ENCODE data around the gene ABI3.

The ABI3 gene

DNA sequence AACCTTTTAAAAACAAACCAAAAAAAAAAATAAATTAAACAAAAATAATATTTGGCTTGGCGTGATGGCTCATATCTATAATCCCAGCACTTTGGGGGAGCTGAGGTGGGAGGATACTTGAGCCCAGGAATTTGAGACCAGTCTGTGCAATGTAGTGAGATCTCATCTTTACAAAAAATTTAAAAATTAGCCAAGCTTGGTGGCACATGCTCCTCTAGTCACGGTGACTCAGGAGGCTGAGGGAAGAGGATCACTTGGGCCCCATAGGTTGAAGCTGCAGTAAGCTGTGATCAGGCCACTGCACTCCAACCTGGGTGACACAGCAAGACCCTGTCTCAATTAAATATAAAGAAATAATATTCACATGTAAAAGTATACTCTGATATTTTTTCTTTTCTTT, 12.3 kb upstream of the ABI3 start:
- no peak for DNase-seq

- DNase-seq, result no peak
Measured at GRCh38 chr17:49200423-49201083, 10.0 kb upstream of the ABI3 start.

GRCh38 chr17:49201481-49201927, 9.0 kb upstream of the ABI3 start:
- no peak for DNase-seq

GRCh38 chr17:49203796-49204195, 6.7 kb upstream of the ABI3 start:
- DNase-seq, result no peak

- DNase-seq, result no peak
Measured at GRCh38 chr17:49204516-49204915, 6.0 kb upstream of the ABI3 start.

GRCh38 chr17:49209061-49209571, 1.4 kb upstream of the ABI3 start:
- peak; percentile 41 for DNase-seq

GRCh38 chr17:49213399-49213798, 2.9 kb downstream of the ABI3 start:
- no peak for DNase-seq

DNA sequence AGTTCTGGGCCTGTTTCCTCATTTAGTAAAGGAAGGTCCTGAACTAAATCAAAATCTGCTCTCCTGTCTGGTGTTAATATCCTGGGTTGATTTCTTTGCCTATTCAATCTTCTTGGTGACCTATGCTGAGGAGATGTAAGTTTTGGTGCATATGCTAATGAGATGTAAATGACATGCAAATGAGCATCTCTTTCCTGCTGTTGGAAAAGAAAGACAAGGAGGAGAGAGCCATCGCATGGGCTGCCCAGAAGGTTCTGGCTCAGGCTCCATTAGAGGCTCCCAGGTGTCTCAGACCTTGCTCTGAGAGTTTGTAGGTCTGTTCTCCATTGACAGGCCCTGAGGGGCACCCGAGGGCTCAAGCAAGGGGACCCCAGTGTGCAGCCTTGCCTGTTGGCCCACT, 3.3 kb downstream of the ABI3 start:
- DNase-seq, result no peak

GRCh38 chr17:49214676-49215360, 4.3 kb downstream of the ABI3 start:
- no peak for DNase-seq

- DNase-seq, result no peak
Measured at GRCh38 chr17:49216482-49216881, 6.0 kb downstream of the ABI3 start.

DNA sequence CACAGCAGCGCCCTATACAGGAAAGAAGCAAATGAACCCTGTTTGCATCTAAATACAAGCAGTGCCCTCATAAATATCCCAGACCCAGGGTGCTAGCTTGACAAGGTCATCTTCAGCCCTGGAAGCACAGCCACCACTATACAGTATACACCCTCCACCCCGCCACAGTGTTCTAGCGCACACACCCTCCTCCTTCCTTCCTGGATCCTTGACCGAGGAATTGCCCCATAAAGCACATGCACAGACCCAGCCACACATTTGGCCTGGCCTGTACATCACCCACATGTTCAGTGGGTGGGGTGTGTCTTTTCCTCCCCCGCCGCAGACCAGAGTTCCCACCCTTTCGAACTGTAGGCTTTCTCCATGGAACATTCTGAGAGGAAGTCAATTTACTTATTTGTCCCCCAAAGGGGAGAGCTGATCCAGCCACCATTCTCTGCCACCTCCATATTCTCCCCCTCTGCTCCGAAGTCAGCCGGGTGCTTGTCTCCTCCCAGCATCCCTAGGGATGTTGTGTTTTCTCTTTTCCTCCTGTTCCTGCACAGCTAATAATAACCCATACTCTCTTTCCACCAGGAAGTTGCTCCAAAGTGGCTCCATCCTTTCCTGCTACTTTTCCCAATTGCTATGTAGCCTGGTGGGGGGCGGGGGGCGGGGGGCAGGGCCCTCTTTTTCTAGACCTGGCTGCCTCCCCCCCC, 6.6 kb downstream of the ABI3 start:
- DNase-seq, result no peak

DNA sequence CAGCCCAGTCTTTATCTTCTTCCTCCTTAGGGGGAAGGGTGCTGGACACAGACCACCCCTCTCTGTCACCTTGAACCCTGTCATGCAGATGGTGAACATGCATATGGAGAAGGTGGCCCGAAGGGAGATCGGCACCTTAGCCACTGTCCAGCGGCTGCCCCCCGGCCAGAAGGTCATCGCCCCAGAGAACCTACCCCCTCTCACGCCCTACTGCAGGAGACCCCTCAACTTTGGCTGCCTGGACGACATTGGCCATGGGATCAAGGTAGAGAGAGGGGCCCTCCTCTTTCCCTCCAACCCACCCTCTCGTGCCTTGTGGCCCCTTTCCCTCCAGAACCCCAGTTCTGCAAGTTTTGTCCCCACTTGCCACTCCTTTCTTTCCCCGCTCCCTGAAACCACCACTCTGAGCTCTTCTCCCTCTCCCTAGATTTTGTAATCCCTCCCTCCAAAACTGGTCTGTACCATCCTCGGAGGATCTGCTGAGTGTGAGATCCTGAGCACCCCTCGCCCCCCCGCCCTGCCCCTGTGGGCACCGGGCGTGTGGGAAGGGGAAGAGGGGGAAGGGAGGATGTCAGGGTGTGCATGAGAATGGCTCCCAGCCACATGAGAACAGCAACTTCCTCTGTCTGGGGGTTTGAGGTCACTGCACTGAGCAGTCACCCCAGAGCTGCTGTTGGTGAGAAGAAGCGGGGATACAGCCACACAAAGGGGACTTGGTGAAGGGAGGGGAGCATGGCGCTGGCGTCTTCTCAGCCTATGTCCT, 7.3 kb downstream of the ABI3 start:
- DNase-seq, result peak; percentile 83

GRCh38 chr17:49218941-49219913, 8.7 kb downstream of the ABI3 start:
- peak; percentile 53 for DNase-seq

- no peak for DNase-seq
Measured at GRCh38 chr17:49219987-49220386, 9.5 kb downstream of the ABI3 start.

DNA sequence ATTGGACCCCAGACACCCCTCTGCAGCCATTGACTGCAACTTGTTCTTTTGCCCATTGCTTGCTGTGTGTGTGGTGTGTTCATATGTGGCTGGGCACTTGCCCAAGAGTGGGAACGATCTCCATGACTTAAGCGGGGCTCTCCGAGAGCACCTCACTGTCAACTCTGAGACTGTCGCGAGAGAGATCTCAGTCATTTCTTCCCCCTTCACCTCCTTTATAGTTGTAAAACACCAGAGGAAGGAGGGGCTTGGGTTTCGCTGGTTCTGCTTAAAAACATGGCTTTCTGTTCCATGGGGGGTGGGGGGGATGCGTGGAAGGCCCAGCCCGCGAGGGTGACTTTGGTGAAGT, 12.6 kb downstream of the ABI3 start:
- DNase-seq, result no peak

DNA sequence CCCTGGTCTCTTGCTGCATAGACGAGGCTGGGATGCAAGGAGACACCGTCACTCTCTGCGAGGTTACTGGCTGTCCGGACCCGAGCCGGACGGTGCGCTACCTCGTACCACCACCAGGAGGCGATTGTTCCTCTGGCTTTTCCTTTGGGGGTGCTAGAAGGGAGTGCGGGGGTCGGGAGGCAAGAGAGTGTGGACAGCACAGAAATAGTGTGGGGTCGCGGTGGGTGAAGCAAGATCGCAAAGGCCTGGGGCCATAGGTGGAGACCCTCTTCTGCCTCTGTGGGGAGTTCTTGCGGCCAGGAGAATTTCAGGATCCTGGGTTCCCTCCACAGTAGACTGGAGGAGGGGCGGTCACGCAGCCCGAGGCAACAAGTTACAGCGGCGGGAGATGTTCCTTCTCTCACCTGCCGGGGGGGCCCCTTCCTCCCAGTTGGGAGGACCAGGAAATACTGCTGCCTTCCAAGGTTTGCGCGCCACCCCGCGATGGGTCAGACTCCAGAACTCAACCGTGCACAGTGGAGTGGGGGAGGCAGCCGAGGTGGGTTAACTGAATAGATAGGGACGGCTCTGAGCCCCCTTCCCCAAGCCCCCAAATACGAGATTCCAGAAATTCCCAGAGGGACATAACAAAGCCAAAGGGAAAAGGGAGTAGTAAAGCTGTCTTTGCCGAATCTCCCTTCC, 13.2 kb downstream of the ABI3 start:
- DNase-seq, result peak; percentile 77

DNA sequence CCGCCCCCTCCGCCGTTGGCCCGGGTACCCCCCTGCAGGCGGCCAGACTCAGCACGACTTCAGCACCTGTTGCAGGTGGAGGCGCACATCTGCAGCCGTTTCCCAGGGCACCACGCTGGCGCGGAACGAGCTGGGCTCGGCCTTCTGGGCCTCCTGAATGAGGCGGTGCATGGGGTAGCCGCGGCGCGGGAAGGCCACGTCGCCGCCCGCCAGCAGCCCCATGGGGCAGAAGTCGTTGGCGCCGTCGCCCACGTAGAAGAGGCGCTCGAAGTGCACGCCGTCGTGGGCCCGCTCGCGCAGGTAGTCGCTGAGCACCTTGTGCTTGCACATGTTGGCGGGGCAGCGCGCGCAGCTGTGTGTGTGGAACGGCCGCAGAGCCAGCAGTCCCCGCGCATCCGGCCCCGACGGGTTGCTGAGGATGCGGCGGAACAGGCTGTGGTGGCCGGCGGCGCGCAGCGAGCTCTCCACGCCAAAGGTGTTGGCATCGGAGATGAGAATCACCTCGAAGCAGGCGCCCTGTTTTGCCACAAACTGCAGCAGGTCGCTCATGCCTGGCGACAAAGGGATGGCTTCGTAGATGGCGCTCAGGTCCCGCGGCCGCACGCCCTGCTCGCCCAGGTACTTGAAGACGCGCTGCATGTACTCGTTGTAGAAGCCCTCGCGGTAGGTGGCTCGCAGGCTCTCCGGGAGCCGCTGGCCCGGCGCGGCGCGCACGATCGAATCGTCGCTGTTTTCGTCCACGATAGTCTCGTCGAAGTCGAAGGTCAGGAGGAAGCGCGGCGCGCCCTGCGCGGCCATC, 13.9 kb downstream of the ABI3 start:
- peak; percentile 67 for DNase-seq

DNA sequence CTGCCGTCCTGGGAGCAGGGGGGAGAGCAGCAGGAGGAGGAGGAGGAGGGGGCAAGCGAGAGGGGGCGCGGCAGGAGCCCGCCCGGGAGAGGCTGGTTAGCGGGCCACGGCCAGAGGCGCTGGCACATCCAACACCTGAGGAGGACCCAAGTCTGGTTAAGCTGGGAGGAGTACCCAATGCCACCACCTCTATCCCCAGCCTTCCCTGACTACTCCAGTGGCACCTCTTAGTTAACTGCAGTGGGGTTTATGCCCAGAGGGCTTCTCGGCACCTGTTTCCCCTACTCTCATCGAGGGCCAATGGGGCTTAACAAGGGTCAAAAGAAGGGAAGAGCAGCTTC, 14.5 kb downstream of the ABI3 start:
- DNase-seq, result no peak

DNA sequence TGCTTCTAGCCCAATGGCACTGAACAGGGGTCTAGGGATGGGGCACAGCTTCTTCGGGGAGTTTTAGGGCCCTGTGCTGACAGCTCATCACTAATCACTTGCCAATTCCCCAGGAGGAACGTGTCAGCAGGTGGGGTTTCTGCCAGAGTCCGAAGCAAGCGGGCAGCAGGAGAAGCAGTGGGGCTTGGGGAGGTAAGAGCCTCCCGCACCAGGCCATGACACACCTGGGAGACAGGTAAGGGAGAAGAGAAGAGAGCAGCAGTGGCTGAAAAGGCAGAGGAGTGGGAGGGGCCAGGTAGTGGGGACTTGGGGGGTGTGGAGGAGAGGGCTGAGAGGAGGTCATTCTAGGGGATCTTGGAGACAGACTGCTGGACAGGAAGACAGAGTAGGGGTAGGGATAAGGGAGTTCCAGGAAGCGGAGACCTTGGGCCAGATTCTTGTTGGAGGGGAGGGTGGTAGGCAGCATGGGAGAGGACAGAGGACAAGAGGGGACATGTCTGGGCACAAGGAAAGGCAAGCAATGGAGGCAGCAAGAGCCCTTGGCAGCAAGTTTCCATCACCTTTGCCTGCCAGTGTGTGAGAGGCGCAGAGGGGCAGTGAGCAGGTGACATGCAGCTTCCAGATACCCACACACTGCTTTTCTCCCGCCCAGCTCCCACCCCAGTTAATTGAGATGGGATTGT, 15.2 kb downstream of the ABI3 start:
- no peak for DNase-seq
